HG02798 (cell line): Measurements from ENCODE around the gene CACNA1E.
"Not testable (repeated sequence)": the region's sequence is repeated elsewhere in the genome, so short reads cannot be mapped to it uniquely, and the experiment has no call there.

Source experiments
- ATAC-seq: cut with Tn5 transposase; IDR thresholded peaks from one replicate; pipeline ENCODE4 v1.9.1; 2021; ENCODE audit warnings: mild to moderate bottlenecking; ENCODE audit not compliant: unreplicated experiment, poor library complexity

Gene CACNA1E

GRCh38 chr1:181854212-181854611, 370.9 kb downstream of the CACNA1E start:
- ATAC-seq: not testable (repeated sequence)

GRCh38 chr1:181855380-181855779, 372.1 kb downstream of the CACNA1E start:
- no peak for ATAC-seq
